Measurements from ENCODE around the gene LMX1A. TPM values are rescaled to one million over a fixed set of nuclear protein-coding genes. Genes with fewer than 3 reads are reported as not detected.
A peak's percentile ranks its signal among the peaks of the same experiment; 100 is the strongest.

LMX1A gene
- total RNA-seq, 1 experiment from 2014 or later, result not detected

GRCh38 chr1:165215676-165216075, 140.8 kb downstream of the LMX1A start:
- no peak for TF ChIP-seq CTCF (conservative IDR thresholded peaks at IDR 0.05; ENCODE audit: low read depth, low read length)
- TF ChIP-seq EZH2 (IDR thresholded peaks at IDR 0.05; ENCODE audit: borderline replicate concordance, low read depth, low read length, poor library complexity, severe bottlenecking), result no peak
- H3K27me3 ChIP-seq (replicated peaks; ENCODE audit: insufficient read depth, low read depth, low read length, poor library complexity), result no peaks in the 10 kb centered on the region
- intact Hi-C loops (cut with micrococcal nuclease; ENCODE audit: unreplicated experiment), result no loop called here
- ChIA-PET CTCF (no interaction called here), POLR2A (ENCODE audit: low non-redundant PET) (no interaction called here)
- no TSS peak for BruUV-seq (replicated peaks)
- H3K27ac ChIP-seq (ENCODE audit: low read depth, low read length, poor library complexity, severe bottlenecking), result no peak overlapping the region
- H3K4me3 ChIP-seq (ENCODE audit: low read depth, low read length, poor library complexity, severe bottlenecking), result no peak overlapping the region
- DNase-seq (ENCODE audit: low spot score), result no peak
- H3K9me3 ChIP-seq (ENCODE audit: low read depth, low read length, poor library complexity, severe bottlenecking), result no peaks in the 10 kb centered on the region
- no peaks in the 10 kb centered on the region for H3K4me1 ChIP-seq (ENCODE audit: insufficient read depth, low read length, poor library complexity, severe bottlenecking)
- H3K36me3 ChIP-seq (ENCODE audit: insufficient read depth, low read length, poor library complexity, severe bottlenecking), result no peaks in the 10 kb centered on the region

GRCh38 chr1:165212229-165212628, 144.3 kb downstream of the LMX1A start:
- H3K36me3 ChIP-seq (ENCODE audit: insufficient read depth, low read length, poor library complexity, severe bottlenecking), result no peaks in the 10 kb centered on the region
- CTCF ChIA-PET, result no interaction called here
- BruUV-seq (replicated peaks), result no TSS peak

GRCh38 chr1:165207853-165208515, 148.5 kb downstream of the LMX1A start:
- CTCF ChIA-PET, result no interaction called here
- DNase-seq (ENCODE audit: low spot score), result peak; percentile 14
- Histone ChIP-seq H3K4me1 (ENCODE audit: insufficient read depth, low read length, poor library complexity, severe bottlenecking) (no peaks in the 10 kb centered on the region), H3K4me3 (ENCODE audit: low read depth, low read length, poor library complexity, severe bottlenecking) (no peak overlapping the region), H3K9me3 (ENCODE audit: low read depth, low read length, poor library complexity, severe bottlenecking) (no peaks in the 10 kb centered on the region), H3K27ac (ENCODE audit: low read depth, low read length, poor library complexity, severe bottlenecking) (no peak overlapping the region), H3K36me3 (ENCODE audit: insufficient read depth, low read length, poor library complexity, severe bottlenecking) (no peaks in the 10 kb centered on the region), H3K27me3 (replicated peaks; ENCODE audit: insufficient read depth, low read depth, low read length, poor library complexity) (no peaks in the 10 kb centered on the region)
- TF ChIP-seq CTCF (conservative IDR thresholded peaks at IDR 0.05; ENCODE audit: low read depth, low read length), result no peak
- no peak for TF ChIP-seq EZH2 (IDR thresholded peaks at IDR 0.05; ENCODE audit: borderline replicate concordance, low read depth, low read length, poor library complexity, severe bottlenecking)
- no TSS peak for BruUV-seq (replicated peaks)
- intact Hi-C loops (cut with micrococcal nuclease; ENCODE audit: unreplicated experiment), result no loop called here
- POLR2A ChIA-PET (ENCODE audit: low non-redundant PET), result no interaction called here

More at GRCh38 chr1:165212229-165212628, 144.3 kb downstream of the LMX1A start:
- POLR2A ChIA-PET (ENCODE audit: low non-redundant PET), result no interaction called here
- intact Hi-C loops (cut with micrococcal nuclease; ENCODE audit: unreplicated experiment), result no loop called here
- no peaks in the 10 kb centered on the region for H3K27me3 ChIP-seq (replicated peaks; ENCODE audit: insufficient read depth, low read depth, low read length, poor library complexity)
- no peak overlapping the region for H3K4me3 ChIP-seq (ENCODE audit: low read depth, low read length, poor library complexity, severe bottlenecking)
- H3K27ac ChIP-seq (ENCODE audit: low read depth, low read length, poor library complexity, severe bottlenecking), result no peak overlapping the region
- no peak for DNase-seq (ENCODE audit: low spot score)
- H3K9me3 ChIP-seq (ENCODE audit: low read depth, low read length, poor library complexity, severe bottlenecking), result no peaks in the 10 kb centered on the region
- H3K4me1 ChIP-seq (ENCODE audit: insufficient read depth, low read length, poor library complexity, severe bottlenecking), result no peaks in the 10 kb centered on the region
- no peak for TF ChIP-seq EZH2 (IDR thresholded peaks at IDR 0.05; ENCODE audit: borderline replicate concordance, low read depth, low read length, poor library complexity, severe bottlenecking)
- no peak for TF ChIP-seq CTCF (conservative IDR thresholded peaks at IDR 0.05; ENCODE audit: low read depth, low read length)
